ENCODE data around the gene RNF123.

RNF123 gene

GRCh38 chr3:49719214-49719884 lies 30.0 kb downstream of the RNF123 start, which contains the start of gene AMIGO3:
Gene AMIGO3 (minus strand): TSS chr3:49719684. CDS start chr3:49719465, 219 bp downstream.
- H3K27me3 ChIP-seq (ENCODE audit: control insufficient read depth, insufficient read depth, low read length), result no peaks in the 10 kb centered on the region
- H3K27ac ChIP-seq (ENCODE audit: low read length), result no peak within 1 kb of the TSS
- no peaks in the 10 kb centered on the region for H3K9me3 ChIP-seq (ENCODE audit: control insufficient read depth, insufficient read depth, low read length)
- peaks cover 25% of the 10 kb centered on the region for H3K36me3 ChIP-seq (ENCODE audit: control insufficient read depth, insufficient read depth, low read length)
- no CpG with 5 or more reads among the region's 50 CpGs for WGBS (ENCODE audit: insufficient coverage, insufficient read length)
- peak; percentile 80 for DNase-seq (ENCODE audit: low read depth, low spot score)
- H3K4me3 ChIP-seq (ENCODE audit: low read length), result peak within 1 kb of the TSS; percentile 29; the same call in 1 of the 2 replicates
- peaks cover 9% of the 10 kb centered on the region for H3K4me1 ChIP-seq (ENCODE audit: control insufficient read depth, insufficient read depth, low read length)

GRCh38 chr3:49720855-49721595 lies 31.7 kb downstream of the RNF123 start:
- no peak overlapping the region for H3K27ac ChIP-seq (ENCODE audit: low read length)
- H3K4me1 ChIP-seq (ENCODE audit: control insufficient read depth, insufficient read depth, low read length), result peaks cover 9% of the 10 kb centered on the region
- no peak overlapping the region for H3K4me3 ChIP-seq (ENCODE audit: low read length)
- no peaks in the 10 kb centered on the region for H3K9me3 ChIP-seq (ENCODE audit: control insufficient read depth, insufficient read depth, low read length)
- WGBS (ENCODE audit: insufficient coverage, insufficient read length), result no CpG with 5 or more reads among the region's 4 CpGs
- H3K27me3 ChIP-seq (ENCODE audit: control insufficient read depth, insufficient read depth, low read length), result no peaks in the 10 kb centered on the region
- peaks cover 20% of the 10 kb centered on the region for H3K36me3 ChIP-seq (ENCODE audit: control insufficient read depth, insufficient read depth, low read length)
- no peak for DNase-seq (ENCODE audit: low read depth, low spot score)

- Histone ChIP-seq H3K36me3 (ENCODE audit: control insufficient read depth, insufficient read depth, low read length) (peaks cover 20% of the 10 kb centered on the region), H3K27me3 (ENCODE audit: control insufficient read depth, insufficient read depth, low read length) (no peaks in the 10 kb centered on the region), H3K27ac (ENCODE audit: low read length) (no peak overlapping the region), H3K4me3 (ENCODE audit: low read length) (no peak overlapping the region), H3K4me1 (ENCODE audit: control insufficient read depth, insufficient read depth, low read length) (peaks cover 9% of the 10 kb centered on the region), H3K9me3 (ENCODE audit: control insufficient read depth, insufficient read depth, low read length) (no peaks in the 10 kb centered on the region)
- no peak for DNase-seq (ENCODE audit: low read depth, low spot score)
- no CpG with 5 or more reads among the region's 9 CpGs for WGBS (ENCODE audit: insufficient coverage, insufficient read length)
These were observed 32.2 kb downstream of the RNF123 start for GRCh38 chr3:49721596-49721895.

- H3K27ac ChIP-seq (ENCODE audit: low read length), result no peak overlapping the region
- H3K36me3 ChIP-seq (ENCODE audit: control insufficient read depth, insufficient read depth, low read length), result peaks cover 23% of the 10 kb centered on the region
- no peaks in the 10 kb centered on the region for H3K9me3 ChIP-seq (ENCODE audit: control insufficient read depth, insufficient read depth, low read length)
- H3K4me1 ChIP-seq (ENCODE audit: control insufficient read depth, insufficient read depth, low read length), result peaks cover 9% of the 10 kb centered on the region
- WGBS (ENCODE audit: insufficient coverage, insufficient read length), result no CpG with 5 or more reads among the region's 26 CpGs
- H3K4me3 ChIP-seq (ENCODE audit: low read length), result no peak overlapping the region
- no peaks in the 10 kb centered on the region for H3K27me3 ChIP-seq (ENCODE audit: control insufficient read depth, insufficient read depth, low read length)
- no peak for DNase-seq (ENCODE audit: low read depth, low spot score)
These were observed 32.8 kb downstream of the RNF123 start for GRCh38 chr3:49721896-49722781.

- no CpG with 5 or more reads among the region's 8 CpGs for WGBS (ENCODE audit: insufficient coverage, insufficient read length)
- H3K27me3 ChIP-seq (ENCODE audit: control insufficient read depth, insufficient read depth, low read length), result no peaks in the 10 kb centered on the region
- H3K4me1 ChIP-seq (ENCODE audit: control insufficient read depth, insufficient read depth, low read length), result peaks cover 9% of the 10 kb centered on the region
- no peak for DNase-seq (ENCODE audit: low read depth, low spot score)
- peaks cover 27% of the 10 kb centered on the region for H3K36me3 ChIP-seq (ENCODE audit: control insufficient read depth, insufficient read depth, low read length)
- H3K9me3 ChIP-seq (ENCODE audit: control insufficient read depth, insufficient read depth, low read length), result no peaks in the 10 kb centered on the region
- peak overlapping the region; percentile 81; the same call in 1 of the 2 replicates for H3K4me3 ChIP-seq (ENCODE audit: low read length)
- no peak overlapping the region for H3K27ac ChIP-seq (ENCODE audit: low read length)
These were observed 33.5 kb downstream of the RNF123 start for GRCh38 chr3:49722896-49723295.

- H3K4me1 ChIP-seq (ENCODE audit: control insufficient read depth, insufficient read depth, low read length), result peaks cover 7% of the 10 kb centered on the region
- WGBS (ENCODE audit: insufficient coverage, insufficient read length), result no CpG with 5 or more reads among the region's 20 CpGs
- H3K4me3 ChIP-seq (ENCODE audit: low read length), result peak overlapping the region; percentile 81
- no peak for DNase-seq (ENCODE audit: low read depth, low spot score)
- H3K27ac ChIP-seq (ENCODE audit: low read length), result no peak overlapping the region
- H3K36me3 ChIP-seq (ENCODE audit: control insufficient read depth, insufficient read depth, low read length), result peaks cover 27% of the 10 kb centered on the region
- H3K27me3 ChIP-seq (ENCODE audit: control insufficient read depth, insufficient read depth, low read length), result no peaks in the 10 kb centered on the region
- no peaks in the 10 kb centered on the region for H3K9me3 ChIP-seq (ENCODE audit: control insufficient read depth, insufficient read depth, low read length)
These were observed 33.9 kb downstream of the RNF123 start for GRCh38 chr3:49723296-49723627.

- Histone ChIP-seq H3K27ac (ENCODE audit: low read length) (no peak within 1 kb of the TSS), H3K36me3 (ENCODE audit: control insufficient read depth, insufficient read depth, low read length) (peaks cover 27% of the 10 kb centered on the region), H3K9me3 (ENCODE audit: control insufficient read depth, insufficient read depth, low read length) (no peaks in the 10 kb centered on the region), H3K27me3 (ENCODE audit: control insufficient read depth, insufficient read depth, low read length) (no peaks in the 10 kb centered on the region), H3K4me3 (ENCODE audit: low read length) (peak within 1 kb of the TSS; percentile 81), H3K4me1 (ENCODE audit: control insufficient read depth, insufficient read depth, low read length) (0 out of 2 replicates have a peak, but pooled peaks cover 3% of the 10 kb centered on the region)
- DNase-seq (ENCODE audit: low read depth, low spot score), result peak; percentile 85
- WGBS (ENCODE audit: insufficient coverage, insufficient read length), result no CpG with 5 or more reads among the region's 102 CpGs
These were observed 34.5 kb downstream of the RNF123 start, which contains the start of gene GMPPB for GRCh38 chr3:49723628-49724551. Gene GMPPB (minus strand): TSS chr3:49723951. CDS start chr3:49723726, 225 bp downstream.

- 0 out of 2 replicates have a peak, but pooled peaks cover 3% of the 10 kb centered on the region for H3K4me1 ChIP-seq (ENCODE audit: control insufficient read depth, insufficient read depth, low read length)
- no CpG with 5 or more reads among the region's 6 CpGs for WGBS (ENCODE audit: insufficient coverage, insufficient read length)
- H3K9me3 ChIP-seq (ENCODE audit: control insufficient read depth, insufficient read depth, low read length), result no peaks in the 10 kb centered on the region
- DNase-seq (ENCODE audit: low read depth, low spot score), result no peak
- peaks cover 27% of the 10 kb centered on the region for H3K36me3 ChIP-seq (ENCODE audit: control insufficient read depth, insufficient read depth, low read length)
- H3K27ac ChIP-seq (ENCODE audit: low read length), result no peak overlapping the region
- no peaks in the 10 kb centered on the region for H3K27me3 ChIP-seq (ENCODE audit: control insufficient read depth, insufficient read depth, low read length)
- H3K4me3 ChIP-seq (ENCODE audit: low read length), result no peak overlapping the region; the same call in 1 of the 2 replicates
These were observed 35.2 kb downstream of the RNF123 start for GRCh38 chr3:49724586-49724985.

- Histone ChIP-seq H3K36me3 (ENCODE audit: control insufficient read depth, insufficient read depth, low read length) (peaks cover 23% of the 10 kb centered on the region), H3K27me3 (ENCODE audit: control insufficient read depth, insufficient read depth, low read length) (no peaks in the 10 kb centered on the region), H3K4me3 (ENCODE audit: low read length) (no peak overlapping the region), H3K4me1 (ENCODE audit: control insufficient read depth, insufficient read depth, low read length) (0 out of 2 replicates have a peak, but pooled peaks cover 3% of the 10 kb centered on the region), H3K9me3 (ENCODE audit: control insufficient read depth, insufficient read depth, low read length) (no peaks in the 10 kb centered on the region), H3K27ac (ENCODE audit: low read length) (no peak overlapping the region)
- WGBS (ENCODE audit: insufficient coverage, insufficient read length), result no CpG with 5 or more reads among the region's 11 CpGs
- DNase-seq (ENCODE audit: low read depth, low spot score), result no peak
These were observed 36.7 kb downstream of the RNF123 start for GRCh38 chr3:49725906-49726681.
